Hematopoietic multipotent progenitor cell (in vitro differentiated cells): ENCODE data around the gene RTRAF. TPM values are rescaled to one million over a fixed set of nuclear protein-coding genes. Genes with fewer than 3 reads are reported as not detected.

ENCODE experiments used
- DNase-seq, 3 donors: peaks; one replicate each; pipeline ENCODE4 v3.0.0-alpha.2; 2011 to 2015; ENCODE audit warnings: low read depth in 2 of 3, low spot score in 2 of 3
- total RNA-seq: library from RNA; depleted of rRNA; stranded (reverse); fragments of >200 nt; gene quantifications from one replicate; pipeline ENCODE4 v1.2.3, GENCODE V29; 2012

Gene RTRAF
- total RNA-seq, 1 donor, result 27.2 TPM

- no peak for DNase-seq
These were observed 30.9 kb downstream of the RTRAF start for GRCh38 chr14:52020161-52020714.

- peak in 2 of 3 donors; percentile 23 to 55 for DNase-seq
These were observed 31.7 kb downstream of the RTRAF start for GRCh38 chr14:52020866-52021717.

- peak in 1 of 3 donors; percentile 22 for DNase-seq
These were observed 32.7 kb downstream of the RTRAF start for GRCh38 chr14:52021957-52022600.

- no peak for DNase-seq
These were observed 34.2 kb downstream of the RTRAF start for GRCh38 chr14:52023518-52023917.

- no peak for DNase-seq
These were observed 36.0 kb downstream of the RTRAF start for GRCh38 chr14:52025310-52025709.

GRCh38 chr14:52026017-52026660 is 36.8 kb downstream of the RTRAF start:
- no peak for DNase-seq

- no peak for DNase-seq
These were observed 37.6 kb downstream of the RTRAF start for GRCh38 chr14:52026901-52027300.

GRCh38 chr14:52029881-52030280 is 40.5 kb downstream of the RTRAF start:
- no peak for DNase-seq

- no peak for DNase-seq
These were observed 42.4 kb downstream of the RTRAF start for GRCh38 chr14:52031781-52032180.

- DNase-seq, result no peak
These were observed 43.0 kb downstream of the RTRAF start for GRCh38 chr14:52032204-52032801.

- DNase-seq, result no peak
These were observed 43.8 kb downstream of the RTRAF start for GRCh38 chr14:52033101-52033642.

- no peak for DNase-seq
These were observed 49.9 kb downstream of the RTRAF start for GRCh38 chr14:52039124-52039815.

- DNase-seq, result no peak
These were observed 51.3 kb downstream of the RTRAF start for GRCh38 chr14:52040598-52040997.

- DNase-seq, result no peak
These were observed 53.3 kb downstream of the RTRAF start for GRCh38 chr14:52042371-52043289.

GRCh38 chr14:52043690-52044089 is 54.3 kb downstream of the RTRAF start:
- DNase-seq, result peak in 2 of 3 donors; percentile 29 to 43

GRCh38 chr14:52044791-52045522 is 55.6 kb downstream of the RTRAF start:
- no peak for DNase-seq

- no peak for DNase-seq
These were observed 57.1 kb downstream of the RTRAF start for GRCh38 chr14:52046376-52046917.

- no peak for DNase-seq
These were observed 58.8 kb downstream of the RTRAF start for GRCh38 chr14:52048116-52048515.
